ENCODE data around the gene STK16.

DNA sequence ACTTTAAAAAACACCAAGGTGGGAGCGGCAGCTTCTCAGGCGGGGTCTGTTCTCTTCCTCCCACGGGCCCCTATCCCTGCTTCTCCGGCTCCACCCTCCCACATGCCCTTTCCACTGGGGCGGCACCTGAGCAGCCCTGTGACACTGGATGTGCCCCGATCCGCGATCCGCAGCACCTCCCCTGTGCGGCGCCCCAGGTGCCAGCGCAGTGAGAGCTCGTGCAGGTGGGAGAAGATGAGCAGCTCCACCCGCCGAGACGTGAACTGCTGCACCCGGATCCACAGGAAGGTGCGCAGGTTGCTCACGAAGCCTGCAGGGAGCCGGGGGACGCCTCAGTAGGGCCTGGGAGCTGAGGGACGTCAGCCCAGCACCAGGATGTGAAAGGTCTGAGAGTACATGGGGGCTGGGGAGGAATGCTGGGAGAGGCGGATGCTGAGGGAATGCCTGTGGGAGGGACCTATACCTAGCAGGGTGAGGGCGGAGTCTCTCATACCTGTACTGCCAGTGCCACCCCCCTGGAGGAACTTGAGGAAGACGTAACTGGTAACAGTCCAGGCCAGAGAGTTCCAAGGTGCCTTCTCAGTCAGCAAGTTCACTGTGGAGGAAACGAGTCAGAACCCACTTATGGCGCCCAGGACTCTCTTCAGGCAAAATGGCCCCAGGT is 29.3 kb upstream of the STK16 start:
- TF ChIP-seq POLR2A (IDR thresholded peaks at IDR 0.05; ENCODE audit: low read length), result no peak
- no peak for TF ChIP-seq GATA1 (IDR thresholded peaks at IDR 0.05; ENCODE audit: low read depth, low read length)

All from erythroblast (primary cell).